OCI-LY7 (cell line): ENCODE data around the gene EPHA6. TPM values are rescaled to one million over a fixed set of nuclear protein-coding genes. Genes with fewer than 3 reads are reported as not detected.

Experiments used
- BruUV-seq: library from RNA; stranded (reverse); fragments of 400-500 nt; replicated peaks from 2 replicates; lab custom pipeline; 2021; lab: Mats Ljungman, UMichigan
- CTCF ChIA-PET: fragments of 300-600 bp; sonication (Branson Sonifier 250); formaldehyde crosslinking; loops from one replicate; lab custom pipeline; 2022; ENCODE audit warnings: antibody characterized with exemption; ENCODE audit not compliant: unreplicated experiment; lab: Charles Lee
- POLR2A ChIA-PET: fragments of 300-600 bp; sonication (Branson Sonifier 250); formaldehyde crosslinking; loops from one replicate; lab custom pipeline; 2022; ENCODE audit warnings: antibody characterized with exemption; lab: Charles Lee
- DNase-seq: peaks from one replicate; pipeline ENCODE4 v3.0.0-alpha.2; 2015; ENCODE audit warnings: low spot score
- H2AFZ ChIP-seq: fragments of 200-600 bp; sonication (generic), shearing (Covaris generic); 2 replicates; pipeline ENCODE4 v1.6.1; 2014; ENCODE audit warnings: mild to moderate bottlenecking, antibody characterized with exemption, low read length, moderate library complexity
- H3K27ac ChIP-seq: fragments of 200-600 bp; sonication (generic); 2 replicates; pipeline ENCODE4 v1.5.1; 2014; ENCODE audit warnings: mixed run types, low read depth, mild to moderate bottlenecking, moderate library complexity, low read length, inconsistent platforms; ENCODE audit not compliant: poor library complexity, severe bottlenecking
- H3K36me3 ChIP-seq: fragments of 200-600 bp; sonication (generic); 2 replicates; pipeline ENCODE4 v1.6.1; 2014; ENCODE audit warnings: mild to moderate bottlenecking, antibody characterized with exemption, low read length, moderate library complexity, mixed read lengths; ENCODE audit not compliant: insufficient read depth
- H3K4me1 ChIP-seq: fragments of 200-600 bp; sonication (generic); 2 replicates; pipeline ENCODE4 v1.5.1; 2014; ENCODE audit warnings: mild to moderate bottlenecking, low read length; ENCODE audit not compliant: insufficient read depth, poor library complexity, severe bottlenecking
- H3K4me2 ChIP-seq: fragments of 200-600 bp; sonication (generic); 2 replicates; pipeline ENCODE4 v1.6.1; 2014; ENCODE audit warnings: mild to moderate bottlenecking, low read length
- H3K4me3 ChIP-seq: fragments of 200-600 bp; sonication (generic); 2 replicates; pipeline ENCODE4 v1.5.1; 2014; ENCODE audit warnings: mild to moderate bottlenecking, low read depth, low read length; ENCODE audit not compliant: poor library complexity, severe bottlenecking
- H3K79me2 ChIP-seq: fragments of 200-600 bp; sonication (generic); 2 replicates; pipeline ENCODE4 v1.6.1; 2016; ENCODE audit warnings: low read depth, mild to moderate bottlenecking, low read length, moderate library complexity, mixed read lengths; ENCODE audit not compliant: insufficient read depth
- H3K9me2 ChIP-seq: fragments of 200-600 bp; sonication (generic); 2 replicates; pipeline ENCODE4 v1.6.1; 2016; ENCODE audit warnings: mild to moderate bottlenecking, low read length, mixed read lengths; ENCODE audit not compliant: insufficient read depth
- H3K9me3 ChIP-seq: fragments of 200-600 bp; sonication (generic); 2 replicates; pipeline ENCODE4 v1.6.1; 2014; ENCODE audit warnings: mild to moderate bottlenecking, mixed run types, low read length, mixed read lengths
- H4K20me1 ChIP-seq: fragments of 200-600 bp; sonication (generic); 2 replicates; pipeline ENCODE4 v1.6.1; 2014; ENCODE audit warnings: mild to moderate bottlenecking, antibody characterized with exemption, low read length, moderate library complexity, mixed read lengths; ENCODE audit not compliant: insufficient read depth
- CTCF ChIP-seq: fragments of 200-600 bp; sonication (generic); conservative IDR thresholded peaks from 2 replicates; pipeline ENCODE4 v1.5.1; 2014; ENCODE audit warnings: mild to moderate bottlenecking, antibody characterized with exemption, low read length, moderate library complexity, mixed read lengths
- EZH2phosphoT487 ChIP-seq: fragments of 200-600 bp; sonication (generic); IDR thresholded peaks from 2 replicates; pipeline ENCODE4 v1.6.1; 2018; ENCODE audit warnings: low read depth, borderline replicate concordance, mild to moderate bottlenecking, mixed run types, antibody characterized with exemption, low read length, moderate library complexity, mixed read lengths
- intact Hi-C: fragments of 100-400 bp; cut with micrococcal nuclease; formaldehyde crosslinking; loops from one replicate; pipeline ENCODE4 v1.10.0; 2022; ENCODE audit not compliant: unreplicated experiment
- total RNA-seq, 2 experiments: library from RNA; depleted of rRNA in 1 of 2; stranded (reverse); fragments of >200 nt in 1 of 2; shearing (Covaris generic) in 1 of 2; gene quantifications; 2 replicates each; pipeline ENCODE4 v1.2.3, GENCODE V29; 2014 to 2022

EPHA6 gene
- total RNA-seq, 2 experiments from 2014 or later: not detected

- Histone ChIP-seq H4K20me1 (no peaks in the 10 kb centered on the region), H3K79me2 (no peaks in the 10 kb centered on the region), H3K27ac (no peak overlapping the region), H3K9me2 (no peaks in the 10 kb centered on the region), H3K4me2 (no peak overlapping the region), H3K9me3 (no peaks in the 10 kb centered on the region), H3K4me1 (no peaks in the 10 kb centered on the region), H3K4me3 (no peak overlapping the region), H2AFZ (no peak overlapping the region), H3K36me3 (no peaks in the 10 kb centered on the region)
- ChIA-PET POLR2A (no interaction called here), CTCF (no interaction called here)
- DNase-seq: no peak
- no TSS peak for BruUV-seq
- intact Hi-C loops: no loop called here
- TF ChIP-seq CTCF (no peak), EZH2phosphoT487 (no peak)
Measured at GRCh38 chr3:97662264-97662663, 847.9 kb downstream of the EPHA6 start.

- H3K4me3 ChIP-seq: no peak overlapping the region
- ChIA-PET POLR2A (no interaction called here), CTCF (no interaction called here)
- no peaks in the 10 kb centered on the region for H3K36me3 ChIP-seq
- no peak overlapping the region for H3K4me2 ChIP-seq
- H3K9me3 ChIP-seq: no peaks in the 10 kb centered on the region
- H3K27ac ChIP-seq: no peak overlapping the region
- no peak overlapping the region for H2AFZ ChIP-seq
- no peaks in the 10 kb centered on the region for H3K4me1 ChIP-seq
- H3K9me2 ChIP-seq: no peaks in the 10 kb centered on the region
- no peaks in the 10 kb centered on the region for H4K20me1 ChIP-seq
- BruUV-seq: no TSS peak
- no peaks in the 10 kb centered on the region for H3K79me2 ChIP-seq
- no peak for TF ChIP-seq CTCF
- no peak for TF ChIP-seq EZH2phosphoT487
- no peak for DNase-seq
- intact Hi-C loops: no loop called here
Measured at GRCh38 chr3:97662762-97663161, 848.4 kb downstream of the EPHA6 start.

- H3K79me2 ChIP-seq: no peaks in the 10 kb centered on the region
- DNase-seq: no peak
- TF ChIP-seq EZH2phosphoT487: no peak
- H3K4me2 ChIP-seq: no peak overlapping the region
- H3K9me3 ChIP-seq: no peaks in the 10 kb centered on the region
- H3K9me2 ChIP-seq: no peaks in the 10 kb centered on the region
- H2AFZ ChIP-seq: no peak overlapping the region
- H3K27ac ChIP-seq: no peak overlapping the region
- intact Hi-C loops: no loop called here
- ChIA-PET POLR2A (no interaction called here), CTCF (no interaction called here)
- H3K4me3 ChIP-seq: no peak overlapping the region
- H3K4me1 ChIP-seq: no peaks in the 10 kb centered on the region
- BruUV-seq: no TSS peak
- H3K36me3 ChIP-seq: no peaks in the 10 kb centered on the region
- H4K20me1 ChIP-seq: no peaks in the 10 kb centered on the region
Measured at GRCh38 chr3:97665896-97666295, 851.5 kb downstream of the EPHA6 start.
